Measurements from ENCODE around the gene FAM72C. TPM values are rescaled to one million over a fixed set of nuclear protein-coding genes. Genes with fewer than 3 reads are reported as not detected.
"Not testable (repeated sequence)": the region's sequence is repeated elsewhere in the genome, so short reads cannot be mapped to it uniquely, and the experiment has no call there.

Gene FAM72C
- total RNA-seq, 4 donors from 2014 or later: 0.19 TPM; not detected in 3

DNA sequence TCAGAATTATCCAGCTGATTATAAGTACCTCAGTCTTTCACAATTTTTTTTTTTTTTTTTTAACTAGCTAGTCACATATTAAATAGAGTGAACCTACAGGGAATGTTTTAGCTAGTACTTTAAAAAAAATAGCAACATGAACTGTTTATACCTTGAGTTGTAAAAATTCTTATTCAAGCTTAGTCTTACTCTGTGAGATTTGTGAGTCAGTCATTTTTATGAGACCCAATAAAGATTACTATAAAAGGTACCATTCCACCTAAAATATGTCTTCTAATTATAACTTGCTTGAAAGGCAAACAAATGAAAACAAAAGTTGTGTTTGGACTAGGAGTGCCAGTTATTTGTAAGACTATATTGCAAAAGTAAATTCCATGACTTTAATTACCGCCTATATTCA lies 5.9 kb downstream of the FAM72C start:
- H3K27me3 ChIP-seq; DNase-seq (ENCODE audit: extremely low spot score); H3K36me3 ChIP-seq; H3K4me3 ChIP-seq; H3K9me3 ChIP-seq; intact Hi-C loops (cut with DNase I); H3K27ac ChIP-seq (replicated peaks in 1 of 4); H3K4me1 ChIP-seq: not testable (repeated sequence)
- WGBS: no CpG with 5 or more reads among the region's 1 CpG

DNA sequence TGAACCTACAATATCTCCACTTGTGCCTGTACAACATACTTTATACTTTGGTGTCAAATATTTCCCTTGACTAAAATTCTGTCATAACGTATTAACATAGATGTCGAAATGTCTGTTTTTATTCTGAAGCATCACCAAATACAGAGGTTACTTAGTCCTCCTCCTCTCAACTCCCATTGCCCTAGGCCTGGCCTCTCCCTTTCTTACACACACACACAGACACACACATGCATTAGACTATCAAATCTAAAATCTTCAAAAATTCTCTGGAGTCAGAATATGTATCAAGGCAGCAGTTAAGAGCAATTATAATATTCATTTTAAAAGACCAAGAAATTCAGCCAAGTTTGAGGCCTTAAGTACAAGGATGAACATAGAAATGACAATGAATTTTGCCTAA lies 7.5 kb downstream of the FAM72C start:
- H3K4me1 ChIP-seq; H3K27me3 ChIP-seq; H3K4me3 ChIP-seq; H3K9me3 ChIP-seq; H3K27ac ChIP-seq (replicated peaks in 1 of 4); H3K36me3 ChIP-seq; intact Hi-C loops (cut with DNase I); DNase-seq (ENCODE audit: extremely low spot score): not testable (repeated sequence)
- no CpG with 5 or more reads among the region's 2 CpGs for WGBS

DNA sequence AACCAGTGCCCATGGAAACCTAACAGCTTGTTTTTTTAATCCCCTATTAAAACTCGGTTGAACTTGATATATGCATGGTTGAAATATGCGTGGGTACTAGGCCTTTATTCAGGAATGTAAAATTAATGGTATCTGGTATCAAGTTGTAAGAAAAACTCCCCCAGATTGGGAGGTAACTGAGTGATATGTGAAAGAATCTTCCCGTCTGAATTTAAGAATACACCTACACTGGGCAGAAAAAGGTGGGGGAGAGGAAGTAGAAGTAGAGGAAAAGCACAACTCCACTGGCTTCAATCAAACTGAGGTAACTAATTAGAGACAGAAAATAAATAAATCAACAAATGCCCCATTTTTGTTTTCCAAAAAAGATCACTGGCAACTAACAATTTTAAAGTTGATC lies 15.9 kb downstream of the FAM72C start:
- H3K27ac ChIP-seq (replicated peaks in 1 of 4); DNase-seq (ENCODE audit: extremely low spot score); intact Hi-C loops (cut with DNase I); H3K27me3 ChIP-seq; H3K9me3 ChIP-seq; H3K4me3 ChIP-seq; H3K36me3 ChIP-seq; H3K4me1 ChIP-seq: not testable (repeated sequence)
- WGBS: no CpG with 5 or more reads among the region's 3 CpGs

DNA sequence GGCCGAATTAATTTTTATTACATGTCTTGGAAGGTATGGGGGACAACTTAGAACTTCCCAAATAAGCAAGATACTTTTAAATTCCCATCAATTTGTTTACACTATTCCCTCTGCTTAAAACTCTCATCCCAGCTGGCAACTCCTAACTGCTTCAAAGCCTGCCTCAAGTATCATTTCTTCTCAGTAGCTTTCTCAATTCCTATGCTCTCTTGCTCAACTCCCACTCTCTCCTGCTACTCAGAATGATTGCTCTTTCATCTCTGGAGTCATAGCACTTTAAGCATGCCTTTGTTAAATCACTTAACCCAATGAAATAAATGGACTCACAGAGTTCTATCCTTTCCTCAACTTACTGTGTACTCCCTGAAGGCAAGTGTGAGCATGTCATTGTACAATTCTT lies 18.9 kb downstream of the FAM72C start:
- H3K4me1 ChIP-seq; H3K9me3 ChIP-seq; H3K27ac ChIP-seq (replicated peaks in 1 of 4); H3K4me3 ChIP-seq; intact Hi-C loops (cut with DNase I); DNase-seq (ENCODE audit: extremely low spot score); H3K36me3 ChIP-seq; H3K27me3 ChIP-seq: not testable (repeated sequence)
- WGBS: no CpG with 5 or more reads among the region's 1 CpG

DNA sequence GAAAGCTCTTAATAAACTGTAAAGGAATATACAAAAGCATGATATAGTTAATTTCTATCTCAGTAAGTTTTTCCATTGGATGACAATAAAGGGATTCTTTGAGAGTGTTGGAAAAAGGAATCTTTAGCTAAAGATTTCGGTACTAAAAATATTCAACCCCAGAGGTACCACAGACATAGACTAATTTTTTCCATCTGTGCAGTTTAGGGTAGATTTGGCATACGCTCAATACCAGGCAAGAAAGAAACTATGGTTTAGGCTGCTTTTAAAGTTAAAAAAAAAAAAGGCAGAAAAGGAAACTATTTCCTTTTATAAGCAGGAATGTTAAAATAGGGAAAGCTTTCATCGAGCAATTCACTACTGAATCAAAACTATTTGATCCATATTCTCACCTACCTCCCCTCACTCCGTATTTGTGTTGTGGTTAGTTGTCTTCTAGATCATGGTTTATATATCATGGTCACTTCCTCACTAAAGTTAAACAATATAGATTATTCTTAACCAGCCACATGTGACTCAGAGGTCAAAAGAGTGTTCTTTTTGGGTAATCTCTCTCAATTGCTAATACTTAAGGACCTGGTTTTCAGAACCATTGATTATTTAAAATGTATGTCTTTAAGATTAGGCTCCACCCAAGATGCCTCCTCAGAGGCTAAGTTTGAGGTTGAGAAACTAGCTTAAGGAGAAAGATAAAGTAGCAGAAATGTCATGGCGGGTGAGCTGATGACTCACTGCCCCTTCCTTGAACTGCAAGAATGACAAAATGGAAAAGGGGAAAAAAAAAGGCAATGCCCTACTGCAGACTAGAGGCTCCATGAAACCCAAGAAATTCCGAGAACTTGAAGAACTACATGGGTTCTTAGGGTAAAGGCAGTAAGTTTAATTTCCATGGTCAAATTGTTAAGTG lies 20.0 kb downstream of the FAM72C start:
- H3K4me1 ChIP-seq; intact Hi-C loops (cut with DNase I); H3K27ac ChIP-seq (replicated peaks in 1 of 4); H3K27me3 ChIP-seq; H3K9me3 ChIP-seq; DNase-seq (ENCODE audit: extremely low spot score); H3K36me3 ChIP-seq; H3K4me3 ChIP-seq: not testable (repeated sequence)
- WGBS: no CpG with 5 or more reads among the region's 6 CpGs

DNA sequence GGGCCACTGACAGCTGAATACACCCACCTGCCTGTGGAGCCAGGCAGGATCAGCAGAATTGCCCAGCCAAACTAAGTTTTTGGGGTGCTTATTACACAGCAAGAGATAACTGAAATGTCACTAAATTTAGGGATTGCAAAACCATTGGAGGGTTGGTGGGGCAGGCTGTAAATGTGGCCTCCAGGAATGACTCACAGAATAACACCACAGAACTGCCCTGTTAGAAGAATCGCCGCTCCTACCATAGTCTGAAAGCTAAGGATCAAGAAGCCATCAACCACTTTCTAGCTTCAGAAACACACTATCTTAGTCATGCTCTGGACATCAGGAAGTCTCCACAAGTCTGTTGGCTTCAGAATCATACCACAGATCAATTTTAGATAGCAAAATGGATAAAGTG lies 24.0 kb downstream of the FAM72C start:
- DNase-seq (ENCODE audit: extremely low spot score); intact Hi-C loops (cut with DNase I): not testable (repeated sequence)

DNA sequence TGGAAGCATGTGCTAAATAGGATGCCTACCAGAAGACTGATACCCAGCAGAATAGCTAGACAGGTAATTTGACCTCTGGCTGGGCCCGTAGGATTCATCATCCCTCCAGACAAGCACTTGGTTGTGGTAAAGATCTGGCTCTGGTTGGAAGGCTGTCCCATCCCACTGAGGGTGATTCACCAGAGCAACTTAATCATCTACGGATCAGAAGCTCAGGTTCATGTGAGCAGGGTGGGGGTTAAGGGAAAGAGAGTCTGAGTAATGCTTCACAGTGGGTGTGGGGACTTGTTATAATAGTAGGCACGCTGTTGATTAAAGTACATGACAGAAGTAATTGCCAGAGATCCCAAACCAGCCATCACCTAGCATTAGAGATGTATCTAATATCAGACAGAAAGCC lies 26.5 kb downstream of the FAM72C start:
- H3K4me3 ChIP-seq; DNase-seq (ENCODE audit: extremely low spot score); H3K36me3 ChIP-seq; H3K4me1 ChIP-seq; H3K27me3 ChIP-seq; H3K27ac ChIP-seq (replicated peaks in 1 of 4); H3K9me3 ChIP-seq; intact Hi-C loops (cut with DNase I): not testable (repeated sequence)
- no CpG with 5 or more reads among the region's 3 CpGs for WGBS

More for the DNA sequence above, 24.0 kb downstream of the FAM72C start:
- no CpG with 5 or more reads among the region's 2 CpGs for WGBS
- H3K36me3 ChIP-seq; H3K27me3 ChIP-seq; H3K27ac ChIP-seq (replicated peaks in 1 of 4); H3K4me3 ChIP-seq; H3K9me3 ChIP-seq; H3K4me1 ChIP-seq: not testable (repeated sequence)

DNA sequence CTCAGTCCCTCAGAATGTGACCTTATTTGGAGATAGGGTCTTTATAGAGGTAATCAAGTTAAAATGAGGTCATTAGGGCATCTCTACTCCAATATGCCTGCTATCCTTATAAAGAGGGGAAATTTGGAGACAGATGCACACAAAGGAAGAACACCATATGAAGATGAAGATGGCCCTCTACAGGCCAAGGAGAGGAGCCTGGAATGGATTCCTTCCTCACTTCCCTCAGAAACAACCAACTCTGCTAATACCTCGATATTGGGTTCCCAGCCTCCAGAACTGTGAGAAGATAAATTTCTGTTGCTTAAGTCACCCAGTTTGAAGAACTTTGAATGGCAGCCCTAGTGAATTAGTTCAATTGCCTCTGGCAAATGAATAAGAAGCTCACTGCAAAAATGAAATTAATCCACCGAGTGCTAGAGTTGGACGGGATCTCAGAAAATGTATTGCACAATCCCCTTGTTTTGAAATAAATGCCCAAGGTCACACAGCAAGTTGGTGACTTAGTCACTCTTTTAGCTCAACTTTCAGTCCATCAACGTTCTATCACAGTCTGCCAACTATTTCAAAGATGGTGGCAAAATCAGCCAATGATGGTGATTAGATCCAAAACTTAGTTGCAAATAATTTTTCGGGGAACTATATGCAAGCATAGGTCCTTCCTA lies 27.1 kb downstream of the FAM72C start:
- H3K36me3 ChIP-seq: not testable (repeated sequence)

DNA sequence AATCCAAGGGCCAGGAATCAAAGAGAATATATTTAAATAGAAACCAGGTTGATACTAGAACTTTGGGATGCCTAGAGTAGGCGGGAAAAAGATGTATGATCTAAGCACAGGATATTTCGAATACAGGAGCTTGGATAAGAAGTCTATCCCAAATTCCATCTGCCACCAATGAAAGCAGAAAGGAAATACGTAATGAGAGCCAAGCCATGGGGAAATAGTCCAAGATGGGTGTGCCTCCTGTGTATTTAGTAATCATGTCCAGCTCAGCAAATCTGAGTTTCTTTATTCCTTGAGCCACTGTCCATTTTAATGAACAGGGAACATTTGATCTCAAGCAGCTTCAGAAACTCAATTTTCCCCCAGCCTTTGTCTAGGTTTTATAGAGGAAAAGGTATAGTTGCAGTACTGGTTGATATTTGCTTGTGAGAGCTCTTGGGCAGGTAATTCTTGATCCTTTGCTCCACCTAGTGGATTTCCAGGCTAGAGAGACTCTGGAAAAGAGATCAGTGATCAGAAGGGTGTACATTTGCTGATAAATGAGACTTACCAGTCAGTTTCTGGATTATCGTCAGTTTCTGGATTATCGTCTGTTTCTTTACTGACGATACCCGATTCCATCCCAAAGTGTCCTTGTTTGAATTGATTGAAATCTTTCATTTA lies 28.3 kb downstream of the FAM72C start:
- H3K36me3 ChIP-seq; H3K4me1 ChIP-seq; H3K4me3 ChIP-seq; H3K27me3 ChIP-seq; intact Hi-C loops (cut with DNase I); DNase-seq (ENCODE audit: extremely low spot score); H3K9me3 ChIP-seq; H3K27ac ChIP-seq (replicated peaks in 1 of 4): not testable (repeated sequence)
- no CpG with 5 or more reads among the region's 7 CpGs for WGBS

More for the DNA sequence above, 27.1 kb downstream of the FAM72C start:
- intact Hi-C loops (cut with DNase I); H3K9me3 ChIP-seq; H3K27ac ChIP-seq (replicated peaks in 1 of 4); H3K4me1 ChIP-seq; H3K4me3 ChIP-seq; DNase-seq (ENCODE audit: extremely low spot score); H3K27me3 ChIP-seq: not testable (repeated sequence)
- WGBS: no CpG with 5 or more reads among the region's 5 CpGs

DNA sequence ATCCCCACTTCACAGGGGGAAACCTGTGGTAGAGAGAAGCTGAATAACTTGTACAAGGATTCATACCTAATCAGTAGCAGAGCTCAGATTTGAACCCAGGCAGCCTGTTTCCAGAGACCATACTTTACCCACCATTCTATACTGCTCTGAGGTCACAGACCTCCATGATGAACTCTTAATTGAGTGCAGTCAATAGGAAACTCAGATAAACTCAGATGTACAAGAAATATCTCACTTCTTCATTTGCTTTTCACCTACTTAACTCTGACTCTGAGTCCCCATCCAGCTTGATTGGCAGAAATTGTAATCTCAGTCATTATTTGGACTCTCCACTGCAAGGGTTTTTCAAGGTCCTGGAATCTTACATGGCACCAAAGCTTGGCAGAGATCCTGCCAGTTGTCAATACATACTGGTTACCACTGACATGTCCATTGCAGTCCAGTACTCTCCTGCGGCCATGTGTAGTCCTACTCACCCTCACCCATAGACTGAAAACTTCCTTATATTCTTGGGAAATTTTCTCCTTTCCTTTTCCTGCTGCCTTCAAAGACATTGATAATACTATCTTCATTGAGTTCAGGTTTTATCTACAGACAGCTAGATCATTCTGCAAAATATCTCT lies 29.4 kb downstream of the FAM72C start:
- H3K27me3 ChIP-seq; H3K27ac ChIP-seq (replicated peaks in 1 of 4); intact Hi-C loops (cut with DNase I); H3K36me3 ChIP-seq; H3K9me3 ChIP-seq; H3K4me1 ChIP-seq; DNase-seq (ENCODE audit: extremely low spot score); H3K4me3 ChIP-seq: not testable (repeated sequence)
- WGBS: no CpG with 5 or more reads among the region's 1 CpG

DNA sequence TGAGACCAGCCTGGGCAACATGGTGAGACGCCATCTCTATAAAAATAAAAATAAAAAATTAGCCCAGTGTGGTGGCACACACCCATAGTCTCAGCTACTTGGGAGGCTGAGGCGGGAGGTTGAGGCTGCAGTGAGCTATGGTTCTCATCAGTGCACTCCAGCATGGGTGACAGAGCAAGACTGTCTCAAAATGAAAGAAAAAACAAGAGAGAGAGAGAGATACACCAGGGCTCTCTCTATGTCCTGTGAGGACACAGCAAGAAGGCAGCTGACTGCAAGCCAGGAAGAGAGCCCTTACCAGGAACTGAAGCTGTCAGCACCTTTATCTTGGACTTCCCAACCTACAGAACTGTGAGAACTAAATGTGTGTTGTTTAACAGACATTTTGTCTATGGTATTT lies 32.1 kb downstream of the FAM72C start:
- H3K9me3 ChIP-seq; H3K4me1 ChIP-seq; H3K27me3 ChIP-seq; H3K36me3 ChIP-seq; DNase-seq (ENCODE audit: extremely low spot score); H3K4me3 ChIP-seq; intact Hi-C loops (cut with DNase I); H3K27ac ChIP-seq (replicated peaks in 1 of 4): not testable (repeated sequence)
- no CpG with 5 or more reads among the region's 2 CpGs for WGBS

DNA sequence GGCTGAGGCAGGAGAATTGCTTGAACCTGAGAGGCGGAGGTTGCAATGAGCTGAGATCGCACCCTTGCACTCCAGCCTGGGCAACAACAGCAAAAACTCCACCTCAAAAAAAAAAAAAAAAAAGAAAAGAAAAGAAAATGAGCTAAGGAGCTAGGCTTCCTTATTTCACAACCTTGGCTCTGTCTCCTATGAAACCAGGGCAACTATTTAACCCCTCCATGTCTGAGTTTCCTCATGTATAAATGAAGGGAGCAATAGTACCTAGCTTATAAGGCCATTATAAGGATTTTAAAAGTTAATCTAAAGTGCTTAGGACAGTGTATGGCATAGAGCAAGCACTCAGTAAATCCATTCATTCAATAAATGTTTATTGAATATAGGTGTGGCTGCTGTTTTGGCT lies 32.9 kb downstream of the FAM72C start:
- H3K9me3 ChIP-seq; H3K4me3 ChIP-seq; H3K27me3 ChIP-seq; H3K36me3 ChIP-seq; H3K4me1 ChIP-seq; H3K27ac ChIP-seq (replicated peaks in 1 of 4); DNase-seq (ENCODE audit: extremely low spot score); intact Hi-C loops (cut with DNase I): not testable (repeated sequence)
- WGBS: no CpG with 5 or more reads among the region's 2 CpGs

All from esophagus muscularis mucosa (tissue), 4 donors.